Fibroblast of villous mesenchyme (primary cell): ENCODE data around the gene RBPJ. TPM values are rescaled to one million over a fixed set of nuclear protein-coding genes. Genes with fewer than 3 reads are reported as not detected.

ENCODE experiments used
- DNase-seq: peaks from one replicate; pipeline ENCODE4 v3.0.0-alpha.2; 2010; ENCODE audit warnings: low read depth
- H3K4me3 ChIP-seq: 2 replicates; pipeline ENCODE4 v1.5.1; 2011; ENCODE audit warnings: low read depth, mild to moderate bottlenecking, low read length
- CTCF ChIP-seq: IDR thresholded peaks from 2 replicates; pipeline ENCODE4 v1.5.1; 2012; ENCODE audit warnings: low read depth, mild to moderate bottlenecking, low read length; ENCODE audit not compliant: insufficient read depth
- total RNA-seq: library from RNA; depleted of rRNA; stranded (reverse); fragments of >200 nt; gene quantifications from 2 replicates; pipeline ENCODE4 v1.2.3, GENCODE V29; 2012

The RBPJ gene
- total RNA-seq, 1 donor, result 58.7 TPM

- no peak for TF ChIP-seq CTCF
- no peak for DNase-seq
- no peak overlapping the region for H3K4me3 ChIP-seq
Measured at GRCh38 chr4:26402458-26402857, 81.6 kb downstream of the RBPJ start.

- no peak for TF ChIP-seq CTCF
- no peak overlapping the region for H3K4me3 ChIP-seq
- no peak for DNase-seq
Measured at GRCh38 chr4:26404743-26405206, 84.0 kb downstream of the RBPJ start.

- peak; percentile 34 for DNase-seq
- TF ChIP-seq CTCF, result no peak
- no peak overlapping the region for H3K4me3 ChIP-seq
Measured at GRCh38 chr4:26406346-26406975, 85.6 kb downstream of the RBPJ start.

GRCh38 chr4:26407476-26407875, 86.7 kb downstream of the RBPJ start:
- DNase-seq, result no peak
- no peak for TF ChIP-seq CTCF
- no peak overlapping the region for H3K4me3 ChIP-seq

- peak; percentile 71 for DNase-seq
Measured at GRCh38 chr4:26410385-26411293, 89.8 kb downstream of the RBPJ start.

More at GRCh38 chr4:26410385-26411293, 89.8 kb downstream of the RBPJ start:
- peak; percentile 60 for TF ChIP-seq CTCF
- H3K4me3 ChIP-seq, result no peak overlapping the region
